ENCODE data around the gene GALNT17.

GALNT17 gene

DNA sequence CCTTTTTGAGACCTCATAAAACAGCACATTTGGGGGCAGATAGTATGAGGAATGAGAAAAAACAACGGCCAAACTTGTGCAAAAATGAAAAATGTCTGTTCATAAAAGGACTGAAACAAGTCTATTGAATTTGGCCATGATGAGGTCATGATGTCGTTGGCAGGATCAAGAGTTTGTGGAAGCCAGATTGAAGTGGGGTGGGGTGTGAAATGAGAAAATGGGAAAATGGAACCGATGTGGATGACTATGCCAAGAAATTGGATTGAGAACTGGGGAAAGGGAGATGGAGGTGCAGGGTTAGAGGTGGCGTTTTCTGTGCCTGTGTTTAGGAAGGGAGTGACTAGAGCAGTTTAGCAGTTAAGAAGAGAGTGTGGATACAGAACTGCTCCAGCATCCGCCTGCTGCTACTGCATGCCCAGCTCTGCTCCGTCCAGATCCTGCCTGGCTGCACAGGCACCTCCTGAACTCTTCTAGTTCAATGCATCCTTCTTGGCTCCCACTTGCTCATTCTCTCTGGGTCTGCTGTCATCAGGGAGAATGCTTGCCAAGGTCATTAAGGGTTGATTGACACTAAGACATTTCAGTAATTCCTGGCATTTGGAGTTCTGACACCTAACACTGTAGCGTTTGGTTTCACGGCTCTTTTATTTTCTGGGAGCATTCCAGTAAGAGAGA is 111.9 kb downstream of the GALNT17 start:
- Histone ChIP-seq H3K9me3 (ENCODE audit: control insufficient read depth, insufficient read depth, low read depth, low read length) (no peaks in the 10 kb centered on the region), H3K36me3 (ENCODE audit: control insufficient read depth in 2 of 2, insufficient read depth in 1 of 2, low read length in 2 of 2) (no peaks in the 10 kb centered on the region), H3K27ac (ENCODE audit: extremely low read depth, low read depth, low read length) (no peak overlapping the region), H3K4me3 (ENCODE audit: low read depth, low read length) (no peak overlapping the region), H3K4me1 (ENCODE audit: control insufficient read depth, insufficient read depth, low read length) (no peaks in the 10 kb centered on the region)
- ChIA-PET CTCF (no interaction called here), POLR2A (no interaction called here)
- no peak for TF ChIP-seq ZNF175 (tag by site-specific recombination; IDR thresholded peaks at IDR 0.05)

DNA sequence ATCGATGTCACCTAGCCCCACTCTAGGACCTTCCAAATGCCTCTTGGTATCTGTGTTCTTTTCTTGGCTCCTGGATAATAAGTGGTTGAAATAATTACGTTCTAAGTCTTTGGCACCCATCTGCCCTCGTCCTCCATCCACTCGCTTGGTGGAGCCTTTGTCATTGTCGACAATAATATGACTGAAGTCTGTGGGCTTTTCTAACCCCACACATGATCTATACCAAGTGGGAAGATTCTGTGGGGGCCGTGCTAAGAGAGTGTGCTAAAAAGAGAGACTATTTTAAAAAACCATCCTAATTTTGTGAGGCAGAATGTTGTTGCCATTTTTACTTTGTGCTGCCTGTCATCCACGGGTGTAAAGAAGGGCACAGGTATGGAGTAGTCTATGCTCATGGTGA is 113.1 kb downstream of the GALNT17 start:
- POLR2A ChIA-PET: no interaction called here
- H3K4me3 ChIP-seq (ENCODE audit: low read depth, low read length): no peak overlapping the region
- no peaks in the 10 kb centered on the region for H3K36me3 ChIP-seq (ENCODE audit: control insufficient read depth in 2 of 2, insufficient read depth in 1 of 2, low read length in 2 of 2)
- no peak overlapping the region for H3K27ac ChIP-seq (ENCODE audit: extremely low read depth, low read depth, low read length)
- TF ChIP-seq, protein P1, sequence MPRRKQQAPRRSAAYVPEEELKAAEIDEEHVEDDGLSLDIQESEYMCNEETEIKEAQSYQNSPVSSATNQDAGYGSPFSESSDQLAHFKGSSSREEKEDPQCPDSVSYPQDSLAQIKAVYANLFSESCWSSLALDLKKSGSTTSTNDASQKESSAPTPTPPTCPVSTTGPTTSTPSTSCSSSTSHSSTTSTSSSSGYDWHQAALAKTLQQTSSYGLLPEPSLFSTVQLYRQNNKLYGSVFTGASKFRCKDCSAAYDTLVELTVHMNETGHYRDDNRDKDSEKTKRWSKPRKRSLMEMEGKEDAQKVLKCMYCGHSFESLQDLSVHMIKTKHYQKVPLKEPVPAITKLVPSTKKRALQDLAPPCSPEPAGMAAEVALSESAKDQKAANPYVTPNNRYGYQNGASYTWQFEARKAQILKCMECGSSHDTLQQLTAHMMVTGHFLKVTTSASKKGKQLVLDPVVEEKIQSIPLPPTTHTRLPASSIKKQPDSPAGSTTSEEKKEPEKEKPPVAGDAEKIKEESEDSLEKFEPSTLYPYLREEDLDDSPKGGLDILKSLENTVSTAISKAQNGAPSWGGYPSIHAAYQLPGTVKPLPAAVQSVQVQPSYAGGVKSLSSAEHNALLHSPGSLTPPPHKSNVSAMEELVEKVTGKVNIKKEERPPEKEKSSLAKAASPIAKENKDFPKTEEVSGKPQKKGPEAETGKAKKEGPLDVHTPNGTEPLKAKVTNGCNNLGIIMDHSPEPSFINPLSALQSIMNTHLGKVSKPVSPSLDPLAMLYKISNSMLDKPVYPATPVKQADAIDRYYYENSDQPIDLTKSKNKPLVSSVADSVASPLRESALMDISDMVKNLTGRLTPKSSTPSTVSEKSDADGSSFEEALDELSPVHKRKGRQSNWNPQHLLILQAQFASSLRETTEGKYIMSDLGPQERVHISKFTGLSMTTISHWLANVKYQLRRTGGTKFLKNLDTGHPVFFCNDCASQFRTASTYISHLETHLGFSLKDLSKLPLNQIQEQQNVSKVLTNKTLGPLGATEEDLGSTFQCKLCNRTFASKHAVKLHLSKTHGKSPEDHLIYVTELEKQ (tag by site-specific recombination; IDR thresholded peaks at IDR 0.05; ENCODE audit: borderline replicate concordance): no peak
- TF ChIP-seq ZNF529 (tag by site-specific recombination; IDR thresholded peaks at IDR 0.05; ENCODE audit: insufficient replicate concordance) (no peak), ZNF146 (tag by site-specific recombination; IDR thresholded peaks at IDR 0.05) (no peak), SCRT2 (tag by site-specific recombination; IDR thresholded peaks at IDR 0.05) (no peak), BCL11B (tag by site-specific recombination; IDR thresholded peaks at IDR 0.05; ENCODE audit: low read depth) (no peak), ZNF184 (tag by site-specific recombination; IDR thresholded peaks at IDR 0.05) (no peak), ZBTB1 (tag by site-specific recombination; IDR thresholded peaks at IDR 0.05) (no peak)
- TF ChIP-seq, protein P2, sequence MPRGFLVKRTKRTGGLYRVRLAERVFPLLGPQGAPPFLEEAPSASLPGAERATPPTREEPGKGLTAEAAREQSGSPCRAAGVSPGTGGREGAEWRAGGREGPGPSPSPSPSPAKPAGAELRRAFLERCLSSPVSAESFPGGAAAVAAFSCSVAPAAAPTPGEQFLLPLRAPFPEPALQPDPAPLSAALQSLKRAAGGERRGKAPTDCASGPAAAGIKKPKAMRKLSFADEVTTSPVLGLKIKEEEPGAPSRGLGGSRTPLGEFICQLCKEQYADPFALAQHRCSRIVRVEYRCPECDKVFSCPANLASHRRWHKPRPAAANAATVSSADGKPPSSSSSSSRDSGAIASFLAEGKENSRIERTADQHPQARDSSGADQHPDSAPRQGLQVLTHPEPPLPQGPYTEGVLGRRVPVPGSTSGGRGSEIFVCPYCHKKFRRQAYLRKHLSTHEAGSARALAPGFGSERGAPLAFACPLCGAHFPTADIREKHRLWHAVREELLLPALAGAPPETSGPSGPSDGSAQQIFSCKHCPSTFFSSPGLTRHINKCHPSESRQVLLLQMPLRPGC (tag by site-specific recombination; IDR thresholded peaks at IDR 0.05): no peak
- TF ChIP-seq, protein P3, sequence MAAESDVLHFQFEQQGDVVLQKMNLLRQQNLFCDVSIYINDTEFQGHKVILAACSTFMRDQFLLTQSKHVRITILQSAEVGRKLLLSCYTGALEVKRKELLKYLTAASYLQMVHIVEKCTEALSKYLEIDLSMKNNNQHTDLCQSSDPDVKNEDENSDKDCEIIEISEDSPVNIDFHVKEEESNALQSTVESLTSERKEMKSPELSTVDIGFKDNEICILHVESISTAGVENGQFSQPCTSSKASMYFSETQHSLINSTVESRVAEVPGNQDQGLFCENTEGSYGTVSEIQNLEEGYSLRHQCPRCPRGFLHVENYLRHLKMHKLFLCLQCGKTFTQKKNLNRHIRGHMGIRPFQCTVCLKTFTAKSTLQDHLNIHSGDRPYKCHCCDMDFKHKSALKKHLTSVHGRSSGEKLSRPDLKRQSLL (tag by site-specific recombination; IDR thresholded peaks at IDR 0.05): no peak
- H3K4me1 ChIP-seq (ENCODE audit: control insufficient read depth, insufficient read depth, low read length): no peaks in the 10 kb centered on the region
- no peaks in the 10 kb centered on the region for H3K9me3 ChIP-seq (ENCODE audit: control insufficient read depth, insufficient read depth, low read depth, low read length)
- CTCF ChIA-PET: no interaction called here

DNA sequence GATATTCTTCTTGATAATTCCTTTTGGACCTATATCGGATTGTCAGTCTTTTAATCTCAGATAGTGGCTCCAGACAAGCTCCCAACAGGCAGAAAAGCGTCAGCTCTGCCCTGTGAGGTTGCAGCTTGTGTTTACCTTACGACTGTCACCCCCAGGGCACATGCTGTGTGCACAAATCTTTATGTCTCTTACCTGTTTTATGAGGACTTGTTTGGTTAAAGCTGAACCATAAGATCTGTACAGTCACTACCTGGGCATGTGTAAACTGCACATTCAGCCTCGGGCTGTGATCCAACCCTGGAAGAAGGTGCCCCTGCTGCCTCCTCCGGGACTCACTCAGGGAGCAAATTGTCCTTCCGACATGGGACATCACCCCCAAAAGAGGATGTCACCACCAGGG is 119.8 kb downstream of the GALNT17 start:
- no peaks in the 10 kb centered on the region for H3K36me3 ChIP-seq (ENCODE audit: control insufficient read depth in 2 of 2, insufficient read depth in 1 of 2, low read length in 2 of 2)
- H3K27ac ChIP-seq (ENCODE audit: extremely low read depth, low read depth, low read length): no peak overlapping the region
- POLR2A ChIA-PET: no interaction called here
- TF ChIP-seq KLF16 (tag by site-specific recombination; IDR thresholded peaks at IDR 0.05) (no peak), ZNF239 (tag by site-specific recombination; IDR thresholded peaks at IDR 0.05) (no peak)
- H3K9me3 ChIP-seq (ENCODE audit: control insufficient read depth, insufficient read depth, low read depth, low read length): no peaks in the 10 kb centered on the region
- H3K4me1 ChIP-seq (ENCODE audit: control insufficient read depth, insufficient read depth, low read length): no peaks in the 10 kb centered on the region
- CTCF ChIA-PET: no interaction called here
- no peak overlapping the region for H3K4me3 ChIP-seq (ENCODE audit: low read depth, low read length)

DNA sequence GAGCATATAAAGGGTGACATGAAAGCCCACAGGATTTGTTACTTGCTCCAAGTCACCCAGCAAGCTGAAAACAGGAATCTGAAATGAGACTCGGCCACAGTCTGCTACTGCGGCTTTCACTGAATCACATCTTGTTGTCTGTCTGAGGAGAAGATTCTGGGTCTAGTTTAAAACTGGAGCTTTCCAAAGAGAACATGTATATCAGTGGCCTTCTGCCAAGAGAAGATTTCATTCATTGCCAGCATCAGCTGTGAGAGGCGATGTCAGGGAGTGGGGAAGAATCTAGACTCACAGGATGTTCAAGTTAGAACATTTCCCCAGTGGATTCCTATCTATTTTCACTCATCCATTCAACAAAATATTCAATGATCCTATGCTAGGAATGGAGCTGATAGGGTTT is 122.8 kb downstream of the GALNT17 start:
- ChIA-PET POLR2A (no interaction called here), CTCF (no interaction called here)
- no peak overlapping the region for H3K27ac ChIP-seq (ENCODE audit: extremely low read depth, low read depth, low read length)
- no peaks in the 10 kb centered on the region for H3K4me1 ChIP-seq (ENCODE audit: control insufficient read depth, insufficient read depth, low read length)
- H3K36me3 ChIP-seq (ENCODE audit: control insufficient read depth in 2 of 2, insufficient read depth in 1 of 2, low read length in 2 of 2): no peaks in the 10 kb centered on the region
- H3K4me3 ChIP-seq (ENCODE audit: low read depth, low read length): no peak overlapping the region
- no peaks in the 10 kb centered on the region for H3K9me3 ChIP-seq (ENCODE audit: control insufficient read depth, insufficient read depth, low read depth, low read length)
- TF ChIP-seq ZNF792 (tag by site-specific recombination; IDR thresholded peaks at IDR 0.05) (no peak), ZNF354C (tag by site-specific recombination; IDR thresholded peaks at IDR 0.05; ENCODE audit: borderline replicate concordance, low read depth) (no peak), ZNF146 (tag by site-specific recombination; IDR thresholded peaks at IDR 0.05) (no peak), ZNF777 (tag by site-specific recombination; IDR thresholded peaks at IDR 0.05; ENCODE audit: borderline replicate concordance) (no peak), ZNF169 (tag by site-specific recombination; IDR thresholded peaks at IDR 0.05) (no peak), ZNF37A (tag by site-specific recombination; IDR thresholded peaks at IDR 0.05) (no peak), ZNF530 (tag by site-specific recombination; IDR thresholded peaks at IDR 0.05; ENCODE audit: low read depth) (no peak), ZNF23 (tag by site-specific recombination; IDR thresholded peaks at IDR 0.05; ENCODE audit: borderline replicate concordance) (no peak), REPIN1 (tag by site-specific recombination; IDR thresholded peaks at IDR 0.05; ENCODE audit: low read depth) (no peak), ZSCAN16 (tag by site-specific recombination; IDR thresholded peaks at IDR 0.05) (no peak)
- TF ChIP-seq, protein P4, sequence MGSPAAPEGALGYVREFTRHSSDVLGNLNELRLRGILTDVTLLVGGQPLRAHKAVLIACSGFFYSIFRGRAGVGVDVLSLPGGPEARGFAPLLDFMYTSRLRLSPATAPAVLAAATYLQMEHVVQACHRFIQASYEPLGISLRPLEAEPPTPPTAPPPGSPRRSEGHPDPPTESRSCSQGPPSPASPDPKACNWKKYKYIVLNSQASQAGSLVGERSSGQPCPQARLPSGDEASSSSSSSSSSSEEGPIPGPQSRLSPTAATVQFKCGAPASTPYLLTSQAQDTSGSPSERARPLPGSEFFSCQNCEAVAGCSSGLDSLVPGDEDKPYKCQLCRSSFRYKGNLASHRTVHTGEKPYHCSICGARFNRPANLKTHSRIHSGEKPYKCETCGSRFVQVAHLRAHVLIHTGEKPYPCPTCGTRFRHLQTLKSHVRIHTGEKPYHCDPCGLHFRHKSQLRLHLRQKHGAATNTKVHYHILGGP (tag by site-specific recombination; IDR thresholded peaks at IDR 0.05): no peak

Measured in HEK293 (cell line).